KMS-11 (cell line): Measurements from ENCODE around the gene RAI1.
"Not testable (repeated sequence)": the region's sequence is repeated elsewhere in the genome, so short reads cannot be mapped to it uniquely, and the experiment has no call there.

Experiments
- H2AFZ ChIP-seq: fragments of 200-600 bp; sonication (generic); 2 replicates; pipeline ENCODE4 v1.6.1; 2016; ENCODE audit warnings: antibody characterized with exemption, mixed run types, low read depth
- H3K27ac ChIP-seq: fragments of 200-600 bp; sonication (generic); 2 replicates; pipeline ENCODE4 v1.6.1; 2016; ENCODE audit warnings: mild to moderate bottlenecking, mixed run types
- H3K27me3 ChIP-seq: fragments of 200-600 bp; sonication (generic); 2 replicates; pipeline ENCODE4 v1.6.1; 2017; ENCODE audit warnings: mild to moderate bottlenecking, low read depth, mixed run types, moderate library complexity; ENCODE audit not compliant: insufficient read depth
- H3K36me3 ChIP-seq: fragments of 200-600 bp; sonication (generic); 2 replicates; pipeline ENCODE4 v1.6.1; 2017; ENCODE audit warnings: mild to moderate bottlenecking, mixed run types; ENCODE audit not compliant: insufficient read depth
- H3K4me1 ChIP-seq: fragments of 200-600 bp; sonication (generic); 2 replicates; pipeline ENCODE4 v1.6.1; 2016; ENCODE audit warnings: mild to moderate bottlenecking, low read depth, mixed run types; ENCODE audit not compliant: poor library complexity, severe bottlenecking
- H3K4me2 ChIP-seq: fragments of 200-600 bp; sonication (generic); 2 replicates; pipeline ENCODE4 v1.7.0; 2016; ENCODE audit warnings: mild to moderate bottlenecking, mixed run types
- H3K4me3 ChIP-seq: fragments of 200-600 bp; sonication (generic); IDR thresholded peaks from 2 replicates; pipeline ENCODE4 v1.6.1; 2017; ENCODE audit warnings: low read depth, low read length, mixed read lengths; ENCODE audit not compliant: insufficient read depth
- H3K79me2 ChIP-seq: fragments of 200-600 bp; sonication (generic); 2 replicates; pipeline ENCODE4 v1.6.1; 2016; ENCODE audit warnings: low read depth, mixed run types; ENCODE audit not compliant: insufficient read depth
- H3K9ac ChIP-seq: fragments of 200-600 bp; sonication (generic); 2 replicates; pipeline ENCODE4 v1.6.1; 2016; ENCODE audit warnings: mild to moderate bottlenecking, mixed run types
- H4K20me1 ChIP-seq: fragments of 200-600 bp; sonication (generic); 2 replicates; pipeline ENCODE4 v1.6.1; 2016; ENCODE audit warnings: mild to moderate bottlenecking, mixed run types; ENCODE audit not compliant: insufficient read depth
- CTCF ChIP-seq: fragments of 200-600 bp; sonication (generic); conservative IDR thresholded peaks from 2 replicates; pipeline ENCODE4 v1.6.1; 2017; ENCODE audit warnings: low read depth, mild to moderate bottlenecking, antibody characterized with exemption, low read length, moderate library complexity, mixed read lengths

RAI1 gene

GRCh38 chr17:17685775-17686291 is 4.6 kb downstream of the RAI1 start:
- Histone ChIP-seq H3K9ac (no peak overlapping the region), H3K4me2 (no peak overlapping the region), H3K79me2 (peaks cover 75% of the 10 kb centered on the region), H3K27ac (no peak overlapping the region), H3K4me3 (no peak overlapping the region), H4K20me1 (no peaks in the 10 kb centered on the region), H3K27me3 (no peaks in the 10 kb centered on the region), H2AFZ (no peak overlapping the region), H3K36me3 (no peaks in the 10 kb centered on the region), H3K4me1 (peaks cover 33% of the 10 kb centered on the region)
- no peak for TF ChIP-seq CTCF

GRCh38 chr17:17689312-17689711 is 8.1 kb downstream of the RAI1 start:
- Histone ChIP-seq H3K4me1 (peaks cover 56% of the 10 kb centered on the region), H3K79me2 (peaks cover 83% of the 10 kb centered on the region), H3K4me2 (no peak overlapping the region), H3K27ac (no peak overlapping the region), H2AFZ (no peak overlapping the region), H3K4me3 (no peak overlapping the region), H4K20me1 (no peaks in the 10 kb centered on the region), H3K9ac (no peak overlapping the region), H3K27me3 (no peaks in the 10 kb centered on the region), H3K36me3 (no peaks in the 10 kb centered on the region)
- TF ChIP-seq CTCF: no peak

GRCh38 chr17:17690233-17690632 is 9.0 kb downstream of the RAI1 start:
- peaks cover 79% of the 10 kb centered on the region for H3K79me2 ChIP-seq
- H3K4me1 ChIP-seq: peaks cover 51% of the 10 kb centered on the region
- not testable (repeated sequence) for H2AFZ ChIP-seq, H3K9ac ChIP-seq, H3K4me3 ChIP-seq, H3K27me3 ChIP-seq, H3K36me3 ChIP-seq, H4K20me1 ChIP-seq
- peak overlapping the region; percentile 77; the same call in 1 of the 2 replicates for H3K4me2 ChIP-seq
- peak overlapping the region; percentile 90; the same call in 1 of the 2 replicates for H3K27ac ChIP-seq

GRCh38 chr17:17691468-17692263 is 10.4 kb downstream of the RAI1 start:
- no peak overlapping the region for H3K4me3 ChIP-seq
- H3K9ac ChIP-seq: peak overlapping the region; percentile 56; the same call in 1 of the 2 replicates
- H2AFZ ChIP-seq: no peak overlapping the region
- no peaks in the 10 kb centered on the region for H4K20me1 ChIP-seq
- peaks cover 85% of the 10 kb centered on the region for H3K79me2 ChIP-seq
- H3K4me1 ChIP-seq: peaks cover 57% of the 10 kb centered on the region
- H3K27ac ChIP-seq: peak overlapping the region; percentile 90
- peak overlapping the region; percentile 77 for H3K4me2 ChIP-seq
- H3K36me3 ChIP-seq: no peaks in the 10 kb centered on the region
- H3K27me3 ChIP-seq: no peaks in the 10 kb centered on the region
- no peak for TF ChIP-seq CTCF
